ENCODE measurements around the gene MRPL45. TPM values are rescaled to one million over a fixed set of nuclear protein-coding genes. Genes with fewer than 3 reads are reported as not detected.
A peak's percentile ranks its signal among the peaks of the same experiment; 100 is the strongest.

MRPL45 gene
- total and polyA plus RNA-seq, 4 donors = 26.8 to 36.4 (median 34.3) TPM

DNA sequence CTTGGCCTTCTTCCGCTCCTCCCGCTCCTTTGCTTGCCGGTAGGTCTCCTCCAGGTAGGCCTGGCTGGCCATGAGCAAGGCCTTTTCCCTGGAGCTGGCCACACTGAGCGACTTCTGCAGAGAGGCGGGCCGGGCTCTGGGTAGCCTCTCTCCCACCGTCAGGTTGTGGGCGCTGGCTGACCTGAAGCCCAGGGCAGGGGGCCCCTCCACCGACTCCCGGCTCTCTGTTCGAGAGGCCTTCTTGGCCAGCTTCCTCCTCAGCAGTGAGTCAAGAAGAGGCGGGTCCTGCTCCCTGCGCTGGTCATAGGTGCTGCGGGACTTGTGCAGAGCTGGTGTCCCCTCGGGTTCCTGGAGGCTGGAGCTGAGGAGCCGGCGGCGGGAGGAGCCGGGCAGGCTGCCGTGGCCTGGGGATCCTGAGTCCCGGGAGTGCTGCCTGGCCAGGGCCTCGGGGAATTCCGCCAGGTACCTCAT, 34.0 kb downstream of the MRPL45 start:
- WGBS (ENCODE audit: insufficient coverage) = 90% methylated on average over 22 of the region's 23 CpGs
- peaks cover 42% of the 10 kb centered on the region for H3K36me3 ChIP-seq (ENCODE audit: control insufficient read depth, insufficient read depth, low read length)
- H3K27me3 ChIP-seq (ENCODE audit: control insufficient read depth, insufficient read depth, low read length) = no peaks in the 10 kb centered on the region
- H3K27ac ChIP-seq (ENCODE audit: low read depth, low read length) = no peak overlapping the region
- H3K4me1 ChIP-seq (ENCODE audit: control insufficient read depth, insufficient read depth, low read length) = peaks cover 42% of the 10 kb centered on the region
- no peaks in the 10 kb centered on the region for H3K9me3 ChIP-seq (ENCODE audit: control insufficient read depth, insufficient read depth, low read length)
- H3K4me3 ChIP-seq (ENCODE audit: low read depth, low read length) = no peak overlapping the region
- DNase-seq (ENCODE audit: low read depth in 4 of 6, low spot score in 6 of 6) = no peak

DNA sequence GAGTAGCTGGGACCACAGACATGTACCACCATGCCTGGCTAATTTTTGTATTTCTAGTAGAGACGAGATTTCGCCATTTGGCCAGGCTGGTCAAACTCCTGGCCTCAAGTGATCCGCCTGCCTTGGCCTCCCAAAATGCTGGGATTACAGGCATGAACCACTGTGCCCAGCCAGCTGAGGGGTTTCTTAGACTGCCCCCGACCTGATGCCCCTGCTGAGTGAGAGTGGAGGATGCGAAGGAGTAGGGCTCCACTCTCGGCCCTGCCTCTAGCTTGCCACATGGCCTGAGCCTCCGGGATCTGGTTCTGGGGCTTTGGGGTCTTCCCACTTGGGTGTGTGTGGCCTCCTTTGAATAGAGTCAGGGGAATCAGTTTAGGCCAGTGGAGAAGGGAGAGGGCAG, 35.8 kb downstream of the MRPL45 start:
- Histone ChIP-seq H3K4me1 (ENCODE audit: control insufficient read depth, insufficient read depth, low read length) (peaks cover 29% of the 10 kb centered on the region), H3K27me3 (ENCODE audit: control insufficient read depth, insufficient read depth, low read length) (no peaks in the 10 kb centered on the region), H3K27ac (ENCODE audit: low read depth, low read length) (no peak overlapping the region), H3K9me3 (ENCODE audit: control insufficient read depth, insufficient read depth, low read length) (no peaks in the 10 kb centered on the region), H3K36me3 (ENCODE audit: control insufficient read depth, insufficient read depth, low read length) (peaks cover 48% of the 10 kb centered on the region), H3K4me3 (ENCODE audit: low read depth, low read length) (no peak overlapping the region)
- WGBS (ENCODE audit: insufficient coverage) = 93% methylated on average over 7 of the region's 7 CpGs
- no peak for DNase-seq (ENCODE audit: low read depth in 4 of 6, low spot score in 6 of 6)

DNA sequence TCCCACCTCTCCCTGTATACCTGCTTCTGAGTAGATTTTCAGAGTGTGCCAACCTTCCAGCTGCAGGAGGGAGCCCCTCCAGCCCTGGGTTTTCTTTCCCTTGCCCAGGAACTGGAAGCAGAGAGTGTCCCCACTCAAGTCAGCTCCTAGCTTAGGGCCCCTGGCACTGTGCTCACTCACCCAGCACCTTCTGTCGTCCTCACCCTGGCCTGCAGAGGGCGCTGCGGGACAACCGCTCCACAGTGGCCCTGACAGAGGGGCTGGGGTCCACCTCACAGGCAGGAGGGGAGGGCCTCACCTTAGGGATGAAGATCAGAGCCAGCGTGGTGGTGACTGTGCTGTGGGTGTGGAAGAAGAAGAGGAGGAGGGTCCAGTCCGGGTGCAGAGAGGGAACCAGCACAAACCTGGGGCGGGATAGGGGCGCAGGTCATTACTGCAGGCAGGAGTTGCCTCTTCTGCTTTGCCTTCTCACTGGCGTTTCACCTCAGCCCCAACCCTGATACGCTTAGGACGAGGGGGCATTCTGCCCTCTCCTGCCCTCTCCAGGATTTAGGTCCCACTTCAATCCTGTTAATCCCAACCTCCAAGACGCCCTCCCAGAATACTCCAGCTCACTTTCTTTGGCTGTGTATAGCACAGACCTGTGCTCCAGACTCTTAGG, 36.8 kb downstream of the MRPL45 start:
- WGBS (ENCODE audit: insufficient coverage) = 47% methylated on average over 12 of the region's 12 CpGs
- Histone ChIP-seq H3K36me3 (ENCODE audit: control insufficient read depth, insufficient read depth, low read length) (peaks cover 48% of the 10 kb centered on the region), H3K9me3 (ENCODE audit: control insufficient read depth, insufficient read depth, low read length) (no peaks in the 10 kb centered on the region), H3K4me1 (ENCODE audit: control insufficient read depth, insufficient read depth, low read length) (peaks cover 37% of the 10 kb centered on the region), H3K4me3 (ENCODE audit: low read depth, low read length) (no peak overlapping the region), H3K27me3 (ENCODE audit: control insufficient read depth, insufficient read depth, low read length) (no peaks in the 10 kb centered on the region), H3K27ac (ENCODE audit: low read depth, low read length) (no peak overlapping the region)
- no peak for DNase-seq (ENCODE audit: low read depth in 4 of 6, low spot score in 6 of 6)

DNA sequence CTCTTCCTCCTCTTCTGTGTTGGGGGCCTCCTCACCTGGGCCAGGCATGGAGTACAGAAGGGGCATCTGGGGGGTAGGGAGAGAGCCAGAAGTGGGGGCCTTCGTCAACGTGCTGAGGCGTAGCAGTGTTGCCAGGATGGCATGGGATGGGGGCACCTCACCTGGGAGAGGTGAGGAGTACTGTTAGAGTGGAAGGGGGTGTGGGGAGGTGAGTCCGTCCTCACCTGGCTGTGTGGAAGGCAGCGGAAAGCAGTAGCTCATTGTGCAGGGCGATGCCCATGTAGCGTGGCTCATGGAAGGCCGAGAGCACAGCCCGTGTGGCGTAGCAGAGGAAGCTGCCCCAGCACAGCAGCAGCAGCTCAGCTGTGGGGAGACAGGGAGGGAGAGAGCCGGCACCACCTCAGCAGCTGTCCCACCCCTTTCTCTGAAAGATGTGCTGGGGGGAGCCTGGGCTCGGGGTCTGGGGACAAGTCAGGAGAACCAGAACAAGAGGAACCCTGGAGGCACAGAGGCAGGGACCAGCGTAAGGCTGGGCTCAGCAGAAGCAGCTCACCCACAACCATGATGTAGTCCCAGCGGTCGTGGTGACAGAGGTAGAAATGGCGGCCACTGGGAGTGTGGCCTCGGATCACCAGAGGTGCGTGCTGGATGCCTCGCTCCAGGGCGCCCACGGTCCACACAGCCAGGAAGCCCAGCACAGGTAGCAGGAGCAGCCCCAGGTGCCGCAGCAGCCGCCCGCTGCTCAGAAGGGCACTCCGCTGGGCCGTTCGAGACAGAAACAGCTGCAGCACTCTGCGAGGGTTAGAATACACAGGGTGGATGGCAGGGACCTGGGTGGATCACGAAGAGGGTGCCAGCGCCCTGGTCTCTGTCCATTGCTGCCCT, 37.8 kb downstream of the MRPL45 start:
- 89% methylated on average over 28 of the region's 30 CpGs for WGBS (ENCODE audit: insufficient coverage)
- Histone ChIP-seq H3K9me3 (ENCODE audit: control insufficient read depth, insufficient read depth, low read length) (no peaks in the 10 kb centered on the region), H3K4me3 (ENCODE audit: low read depth, low read length) (no peak overlapping the region), H3K36me3 (ENCODE audit: control insufficient read depth, insufficient read depth, low read length) (peaks cover 48% of the 10 kb centered on the region), H3K27ac (ENCODE audit: low read depth, low read length) (no peak overlapping the region), H3K27me3 (ENCODE audit: control insufficient read depth, insufficient read depth, low read length) (no peaks in the 10 kb centered on the region), H3K4me1 (ENCODE audit: control insufficient read depth, insufficient read depth, low read length) (peaks cover 32% of the 10 kb centered on the region)
- DNase-seq (ENCODE audit: low read depth in 4 of 6, low spot score in 6 of 6) = no peak

DNA sequence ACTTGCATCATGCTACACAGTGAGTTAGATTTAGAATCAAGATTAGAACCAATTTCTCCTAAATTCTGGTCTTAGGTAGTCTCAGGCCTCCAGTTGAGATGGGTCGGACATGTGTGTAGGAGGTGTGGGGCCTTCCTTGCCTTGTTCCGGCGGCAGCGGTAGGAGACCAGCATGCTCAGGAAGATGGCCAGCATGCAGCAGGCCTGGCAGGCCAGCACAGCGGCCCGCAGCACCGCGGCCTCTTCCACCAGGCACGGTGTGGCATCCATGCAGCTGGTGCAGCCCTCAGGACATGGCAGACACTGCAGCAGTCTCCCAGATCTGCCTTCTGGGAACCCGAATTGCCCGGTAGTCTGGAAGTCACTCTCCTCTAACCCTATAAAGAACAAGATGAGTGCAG, 39.9 kb downstream of the MRPL45 start:
- Histone ChIP-seq H3K27ac (ENCODE audit: low read depth, low read length) (no peak overlapping the region), H3K4me1 (ENCODE audit: control insufficient read depth, insufficient read depth, low read length) (peaks cover 23% of the 10 kb centered on the region), H3K27me3 (ENCODE audit: control insufficient read depth, insufficient read depth, low read length) (no peaks in the 10 kb centered on the region), H3K36me3 (ENCODE audit: control insufficient read depth, insufficient read depth, low read length) (peaks cover 31% of the 10 kb centered on the region), H3K4me3 (ENCODE audit: low read depth, low read length) (no peak overlapping the region), H3K9me3 (ENCODE audit: control insufficient read depth, insufficient read depth, low read length) (no peaks in the 10 kb centered on the region)
- 85% methylated on average over 11 of the region's 11 CpGs for WGBS (ENCODE audit: insufficient coverage)
- DNase-seq (ENCODE audit: low read depth in 4 of 6, low spot score in 6 of 6) = no peak

DNA sequence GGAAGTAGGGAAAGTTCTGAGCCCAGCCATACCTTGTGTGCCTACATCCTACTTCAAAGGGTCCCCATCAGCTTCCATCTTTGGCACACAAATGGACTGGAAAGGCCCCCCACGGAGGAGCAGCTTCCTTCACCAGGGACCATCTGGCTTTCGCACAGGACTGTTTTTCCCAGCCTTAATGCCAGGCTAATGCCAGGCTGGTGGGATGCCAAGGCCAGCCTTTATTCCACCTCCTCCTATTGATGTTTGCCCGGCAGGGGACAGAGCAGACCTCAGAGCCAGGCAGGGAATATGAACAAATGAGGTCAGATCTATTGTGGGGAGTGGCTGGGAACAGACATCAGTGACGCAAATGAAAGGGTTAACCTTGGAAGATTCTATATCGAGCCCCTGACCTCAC, 41.1 kb downstream of the MRPL45 start:
- DNase-seq (ENCODE audit: low read depth in 4 of 6, low spot score in 6 of 6) = peak in 3 of 6 donors; percentile 37 to 76 (median 55)
- H3K27ac ChIP-seq (ENCODE audit: low read depth, low read length) = no peak overlapping the region

DNA sequence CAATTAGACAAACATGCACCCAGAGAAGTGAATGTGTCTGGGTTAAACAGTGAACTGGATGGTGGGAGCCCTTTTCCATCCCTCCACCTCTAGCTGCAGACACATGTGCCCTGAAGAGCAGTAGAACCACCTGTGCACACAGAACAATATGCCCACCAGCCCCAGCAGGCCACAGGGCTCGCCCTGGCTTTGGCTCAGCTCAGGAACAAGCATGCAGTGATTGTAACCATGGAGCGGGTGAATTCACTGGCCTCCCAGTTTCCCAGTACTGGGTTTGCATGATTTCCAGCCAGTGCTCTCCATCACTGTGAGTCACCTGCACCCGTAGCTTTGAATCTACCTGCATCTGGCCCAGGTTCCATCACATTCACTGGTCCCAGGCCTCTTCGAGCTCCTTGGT, 41.6 kb downstream of the MRPL45 start:
- H3K27me3 ChIP-seq (ENCODE audit: control insufficient read depth, insufficient read depth, low read length) = no peaks in the 10 kb centered on the region
- H3K4me3 ChIP-seq (ENCODE audit: low read depth, low read length) = no peak overlapping the region
- peaks cover 37% of the 10 kb centered on the region for H3K4me1 ChIP-seq (ENCODE audit: control insufficient read depth, insufficient read depth, low read length)
- no peak for DNase-seq (ENCODE audit: low read depth in 4 of 6, low spot score in 6 of 6)
- H3K9me3 ChIP-seq (ENCODE audit: control insufficient read depth, insufficient read depth, low read length) = no peaks in the 10 kb centered on the region
- WGBS (ENCODE audit: insufficient coverage) = 89% methylated on average over 4 of the region's 4 CpGs
- H3K27ac ChIP-seq (ENCODE audit: low read depth, low read length) = no peak overlapping the region
- H3K36me3 ChIP-seq (ENCODE audit: control insufficient read depth, insufficient read depth, low read length) = peaks cover 23% of the 10 kb centered on the region

More for the DNA sequence above, 41.1 kb downstream of the MRPL45 start:
- Histone ChIP-seq H3K9me3 (ENCODE audit: control insufficient read depth, insufficient read depth, low read length) (no peaks in the 10 kb centered on the region), H3K4me1 (ENCODE audit: control insufficient read depth, insufficient read depth, low read length) (peaks cover 33% of the 10 kb centered on the region), H3K4me3 (ENCODE audit: low read depth, low read length) (no peak overlapping the region), H3K36me3 (ENCODE audit: control insufficient read depth, insufficient read depth, low read length) (peaks cover 26% of the 10 kb centered on the region), H3K27me3 (ENCODE audit: control insufficient read depth, insufficient read depth, low read length) (no peaks in the 10 kb centered on the region)
- WGBS (ENCODE audit: insufficient coverage) = 62% methylated on average over 3 of the region's 5 CpGs

DNA sequence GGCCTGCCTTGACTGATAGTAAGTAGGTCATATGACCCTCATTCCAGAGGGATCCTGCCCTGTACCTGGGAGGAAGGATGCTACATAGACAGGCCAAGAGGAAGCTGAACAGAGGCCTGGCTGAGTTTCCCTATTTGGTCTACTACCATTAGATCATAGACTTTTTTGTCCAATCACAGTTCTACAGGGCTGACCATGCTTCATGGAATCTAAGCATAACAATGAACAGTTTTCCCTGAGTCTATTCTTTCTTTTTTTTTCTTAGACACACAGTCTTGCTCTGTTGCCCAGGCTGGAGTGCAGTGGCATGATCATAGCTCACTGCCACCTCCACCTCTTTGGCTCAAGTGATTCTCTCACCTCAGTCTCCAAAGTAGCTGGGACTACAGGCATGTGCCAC, 42.9 kb downstream of the MRPL45 start:
- Histone ChIP-seq H3K4me3 (ENCODE audit: low read depth, low read length) (no peak overlapping the region), H3K36me3 (ENCODE audit: control insufficient read depth, insufficient read depth, low read length) (peaks cover 13% of the 10 kb centered on the region), H3K9me3 (ENCODE audit: control insufficient read depth, insufficient read depth, low read length) (no peaks in the 10 kb centered on the region), H3K27ac (ENCODE audit: low read depth, low read length) (no peak overlapping the region), H3K27me3 (ENCODE audit: control insufficient read depth, insufficient read depth, low read length) (no peaks in the 10 kb centered on the region), H3K4me1 (ENCODE audit: control insufficient read depth, insufficient read depth, low read length) (peaks cover 45% of the 10 kb centered on the region)
- no peak for DNase-seq (ENCODE audit: low read depth in 4 of 6, low spot score in 6 of 6)

DNA sequence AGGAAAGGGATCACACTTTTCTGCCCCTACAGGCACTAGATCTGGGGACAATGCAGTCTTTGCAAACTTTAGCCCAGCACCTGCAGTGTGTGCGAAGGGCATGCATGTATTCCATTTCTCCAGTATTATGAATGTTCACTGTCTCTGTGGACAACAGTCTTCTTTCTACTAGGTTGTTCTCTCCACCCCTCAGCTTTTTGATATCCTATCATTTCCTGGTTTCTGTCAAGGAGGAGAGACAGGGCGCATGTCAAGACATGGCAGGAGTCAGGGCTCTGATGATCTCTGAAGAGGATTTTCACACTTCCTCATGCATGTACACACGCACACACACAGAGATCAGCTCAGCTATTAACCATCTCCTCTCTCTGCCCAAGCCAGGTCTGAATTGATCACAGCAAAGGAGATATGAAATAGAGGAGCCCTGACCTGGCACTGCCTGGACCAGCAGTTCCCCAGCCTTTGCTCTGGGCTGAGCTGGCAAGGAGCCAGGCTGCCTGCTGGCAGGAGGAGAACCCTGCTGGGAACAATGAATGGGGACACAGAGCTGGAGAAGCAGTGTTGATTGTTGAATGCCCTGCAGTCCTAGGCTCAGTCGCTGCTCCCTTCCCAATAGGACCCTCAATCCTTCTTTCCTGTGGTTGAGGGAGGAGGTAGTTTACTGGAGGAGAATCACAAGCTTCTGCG, 44.2 kb downstream of the MRPL45 start:
- WGBS (ENCODE audit: insufficient coverage) = 80% methylated on average over 1 of the region's 5 CpGs
- H3K27me3 ChIP-seq (ENCODE audit: control insufficient read depth, insufficient read depth, low read length) = no peaks in the 10 kb centered on the region
- H3K27ac ChIP-seq (ENCODE audit: low read depth, low read length) = peak overlapping the region; percentile 49
- H3K36me3 ChIP-seq (ENCODE audit: control insufficient read depth, insufficient read depth, low read length) = peaks cover 6% of the 10 kb centered on the region
- no peaks in the 10 kb centered on the region for H3K9me3 ChIP-seq (ENCODE audit: control insufficient read depth, insufficient read depth, low read length)
- H3K4me1 ChIP-seq (ENCODE audit: control insufficient read depth, insufficient read depth, low read length) = peaks cover 48% of the 10 kb centered on the region
- H3K4me3 ChIP-seq (ENCODE audit: low read depth, low read length) = no peak overlapping the region
- DNase-seq (ENCODE audit: low read depth in 4 of 6, low spot score in 6 of 6) = peak in 3 of 6 donors; percentile 49 to 84 (median 79)

Measured in spinal cord (tissue), 10 donors.